ENCODE results near the gene TPCN2.

GRCh38 chr11:69035150-69035945 is 13.4 kb upstream of the TPCN2 start:
- TF ChIP-seq CTCF (IDR thresholded peaks at IDR 0.05; ENCODE audit: low read depth, low read length, missing input control) (no peak), FOXA1 (IDR thresholded peaks at IDR 0.05) (no peak), TAF1 (conservative IDR thresholded peaks at IDR 0.05) (no peak), EGR1 (IDR thresholded peaks at IDR 0.05; ENCODE audit: low read depth in 2 of 2) (no peak), MAX (IDR thresholded peaks at IDR 0.05) (no peak), YY1 (IDR thresholded peaks at IDR 0.05) (no peak), SP1 (IDR thresholded peaks at IDR 0.05) (no peak), FOXA2 (IDR thresholded peaks at IDR 0.05) (no peak), JUND (IDR thresholded peaks at IDR 0.05) (no peak), RAD21 (IDR thresholded peaks at IDR 0.05) (no peak), REST (IDR thresholded peaks at IDR 0.05) (no peak)
